ENCODE measurements around the gene ATP9B.

Gene ATP9B

DNA sequence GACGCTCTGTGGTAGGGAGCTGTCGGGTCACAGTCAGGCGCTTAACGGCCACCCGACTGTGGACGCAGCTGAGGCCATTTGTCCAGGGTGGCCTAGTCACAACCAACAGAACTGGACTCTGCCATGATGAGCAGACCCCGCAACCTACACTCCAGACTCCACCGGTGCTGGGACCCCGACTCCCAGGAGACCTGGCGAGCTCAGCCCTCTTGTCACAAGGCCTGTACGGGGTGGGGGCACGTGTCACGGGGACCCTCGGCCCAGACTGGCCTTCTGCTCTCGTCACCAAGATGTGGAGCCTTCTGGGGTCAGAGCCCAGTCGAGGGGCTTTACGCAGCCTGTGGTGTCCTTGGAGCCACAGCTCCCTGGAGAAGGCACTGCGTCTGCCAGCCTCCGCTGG lies 349.0 kb downstream of the ATP9B start:
- no peaks in the 10 kb centered on the region for H3K36me3 ChIP-seq (ENCODE audit: control insufficient read depth, insufficient read depth, low read length)
- H3K4me3 ChIP-seq (ENCODE audit: low read length), result no peak overlapping the region
- WGBS (ENCODE audit: insufficient coverage, insufficient read length), result no CpG with 5 or more reads among the region's 19 CpGs
- no peak overlapping the region for H3K27ac ChIP-seq (ENCODE audit: low read length)
- no peak for DNase-seq (ENCODE audit: low read depth, low spot score)
- no peaks in the 10 kb centered on the region for H3K9me3 ChIP-seq (ENCODE audit: control insufficient read depth, insufficient read depth, low read length)
- H3K27me3 ChIP-seq (ENCODE audit: control insufficient read depth, insufficient read depth, low read length), result no peaks in the 10 kb centered on the region
- no peaks in the 10 kb centered on the region for H3K4me1 ChIP-seq (ENCODE audit: control insufficient read depth, insufficient read depth, low read length)

DNA sequence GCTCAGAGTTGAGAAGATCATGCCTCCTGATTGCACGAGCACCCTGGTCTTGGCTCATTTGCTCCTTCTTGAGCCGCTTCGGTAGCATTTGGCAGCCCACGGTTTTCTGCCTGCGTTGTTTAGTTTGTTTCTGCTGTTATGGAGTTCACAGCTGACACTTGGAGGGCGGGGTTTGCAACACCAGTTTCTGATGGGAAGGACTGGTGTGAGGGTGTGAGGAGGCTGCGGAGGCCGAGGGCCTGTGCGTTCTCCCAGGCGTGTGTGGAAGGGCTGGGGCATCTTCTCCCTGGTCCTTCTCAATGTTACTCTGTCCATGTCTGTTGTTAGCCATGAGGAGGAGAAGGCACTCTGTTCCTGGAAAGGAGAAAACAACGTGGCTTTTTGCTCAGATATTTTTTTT lies 349.4 kb downstream of the ATP9B start:
- H3K4me1 ChIP-seq (ENCODE audit: control insufficient read depth, insufficient read depth, low read length), result no peaks in the 10 kb centered on the region
- no peaks in the 10 kb centered on the region for H3K9me3 ChIP-seq (ENCODE audit: control insufficient read depth, insufficient read depth, low read length)
- WGBS (ENCODE audit: insufficient coverage, insufficient read length), result no CpG with 5 or more reads among the region's 11 CpGs
- no peak overlapping the region for H3K4me3 ChIP-seq (ENCODE audit: low read length)
- no peaks in the 10 kb centered on the region for H3K27me3 ChIP-seq (ENCODE audit: control insufficient read depth, insufficient read depth, low read length)
- H3K36me3 ChIP-seq (ENCODE audit: control insufficient read depth, insufficient read depth, low read length), result no peaks in the 10 kb centered on the region
- DNase-seq (ENCODE audit: low read depth, low spot score), result no peak
- no peak overlapping the region for H3K27ac ChIP-seq (ENCODE audit: low read length)

DNA sequence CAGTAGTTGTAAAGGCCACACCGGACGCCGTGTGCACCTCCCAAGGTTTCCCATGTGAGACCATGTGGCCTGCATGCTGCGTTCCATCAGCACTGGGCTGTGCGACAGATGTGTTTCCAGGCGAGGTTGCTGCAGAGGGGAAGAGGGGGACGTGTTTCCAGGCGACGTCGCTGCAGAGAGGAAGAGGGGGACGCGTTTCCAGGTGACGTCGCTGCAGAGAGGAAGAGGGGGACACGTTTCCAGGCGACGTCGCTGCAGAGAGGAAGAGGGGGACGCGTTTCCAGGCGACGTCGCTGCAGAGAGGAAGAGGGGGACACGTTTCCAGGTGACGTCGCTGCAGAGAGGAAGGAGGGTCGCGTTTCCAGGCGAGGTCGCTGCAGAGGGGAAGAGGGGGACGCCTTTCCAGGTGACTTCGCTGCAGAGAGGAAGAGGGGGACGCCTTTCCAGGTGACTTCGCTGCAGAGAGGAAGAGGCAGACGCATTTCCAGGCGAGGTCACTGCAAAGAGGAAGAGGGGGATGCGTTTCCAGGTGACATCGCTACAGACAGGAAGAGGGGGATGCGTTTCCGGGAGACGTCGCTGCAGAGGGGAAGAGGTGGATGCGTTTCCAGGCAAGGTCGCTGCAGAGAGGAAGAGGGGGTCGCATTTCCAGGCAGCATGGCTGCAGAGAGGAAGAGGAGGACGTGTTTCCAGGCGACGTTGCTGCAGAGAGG lies 351.0 kb downstream of the ATP9B start:
- no peaks in the 10 kb centered on the region for H3K36me3 ChIP-seq (ENCODE audit: control insufficient read depth, insufficient read depth, low read length)
- no peak overlapping the region for H3K27ac ChIP-seq (ENCODE audit: low read length)
- no peaks in the 10 kb centered on the region for H3K27me3 ChIP-seq (ENCODE audit: control insufficient read depth, insufficient read depth, low read length)
- DNase-seq (ENCODE audit: low read depth, low spot score), result no peak
- WGBS (ENCODE audit: insufficient coverage, insufficient read length), result no CpG with 5 or more reads among the region's 48 CpGs
- H3K9me3 ChIP-seq (ENCODE audit: control insufficient read depth, insufficient read depth, low read length), result no peaks in the 10 kb centered on the region
- no peak overlapping the region for H3K4me3 ChIP-seq (ENCODE audit: low read length)
- no peaks in the 10 kb centered on the region for H3K4me1 ChIP-seq (ENCODE audit: control insufficient read depth, insufficient read depth, low read length)

DNA sequence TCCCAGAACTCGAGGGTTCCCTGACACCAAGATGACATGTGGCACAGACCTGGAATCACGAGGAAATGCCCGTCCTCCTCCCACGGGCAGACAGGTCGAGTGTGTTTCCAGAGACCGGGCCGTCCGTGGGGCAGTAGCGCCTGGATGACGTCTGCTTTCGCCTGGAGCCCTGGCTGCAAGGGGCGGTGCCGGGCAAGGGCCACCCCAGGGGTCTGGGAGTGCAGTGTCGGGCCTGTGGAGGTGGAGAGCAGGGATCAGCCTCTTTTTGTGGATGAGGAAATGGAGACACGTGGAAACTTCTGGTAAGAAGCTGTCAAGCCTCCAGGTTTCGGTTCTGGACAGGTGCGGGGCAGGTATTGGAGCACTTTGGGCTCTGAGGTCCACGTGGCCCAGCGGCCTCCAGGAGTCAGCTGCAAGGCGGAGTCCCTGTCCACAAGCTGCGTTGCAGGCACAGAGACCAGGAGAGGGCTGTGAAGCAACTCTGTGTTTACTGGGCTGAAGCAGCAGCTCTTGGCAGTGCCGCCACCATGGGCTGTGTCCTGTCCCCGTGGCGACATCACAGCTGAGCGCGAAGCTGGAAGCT lies 352.2 kb downstream of the ATP9B start:
- DNase-seq (ENCODE audit: low read depth, low spot score), result no peak
- H3K4me3 ChIP-seq (ENCODE audit: low read length), result no peak overlapping the region
- no peaks in the 10 kb centered on the region for H3K27me3 ChIP-seq (ENCODE audit: control insufficient read depth, insufficient read depth, low read length)
- H3K27ac ChIP-seq (ENCODE audit: low read length), result no peak overlapping the region
- no CpG with 5 or more reads among the region's 26 CpGs for WGBS (ENCODE audit: insufficient coverage, insufficient read length)
- H3K36me3 ChIP-seq (ENCODE audit: control insufficient read depth, insufficient read depth, low read length), result no peaks in the 10 kb centered on the region
- no peaks in the 10 kb centered on the region for H3K4me1 ChIP-seq (ENCODE audit: control insufficient read depth, insufficient read depth, low read length)
- H3K9me3 ChIP-seq (ENCODE audit: control insufficient read depth, insufficient read depth, low read length), result no peaks in the 10 kb centered on the region

DNA sequence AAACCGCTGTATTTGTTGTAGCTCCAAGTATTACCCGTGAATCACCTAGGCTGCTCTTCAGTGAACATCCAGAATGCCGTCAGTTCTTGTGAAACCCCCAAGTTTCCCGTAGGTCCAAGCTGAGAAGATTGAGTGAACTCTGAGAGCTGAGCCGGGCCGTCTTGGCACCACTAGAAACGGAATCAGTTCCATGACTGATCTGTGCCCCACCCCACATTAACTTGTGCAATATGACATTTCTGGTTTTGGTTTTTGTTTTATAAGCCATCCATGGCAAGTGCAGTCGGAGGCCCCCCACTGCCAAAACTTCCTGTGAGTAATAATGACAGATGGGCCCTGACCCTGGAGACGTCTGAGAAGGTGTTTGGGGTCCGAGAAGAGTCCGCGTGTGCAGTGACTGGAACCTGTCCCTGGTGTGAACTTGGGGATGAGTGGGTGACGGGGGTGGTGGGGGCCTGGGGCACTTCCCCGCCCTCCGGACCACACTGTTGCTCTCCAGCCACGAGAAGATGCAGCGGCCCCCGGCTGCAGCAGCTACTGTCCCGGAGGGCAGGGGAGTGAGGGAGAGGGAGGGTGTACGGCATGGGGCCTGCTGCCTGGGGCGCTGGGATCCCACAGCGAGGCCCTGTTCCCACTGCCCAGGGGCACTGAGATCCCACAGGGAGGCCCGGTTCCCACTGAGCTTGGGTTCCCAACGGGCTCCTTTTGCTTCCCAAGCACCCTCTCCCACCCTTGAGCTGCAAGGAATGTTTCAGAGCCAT lies 353.0 kb downstream of the ATP9B start:
- Histone ChIP-seq H3K4me1 (ENCODE audit: control insufficient read depth, insufficient read depth, low read length) (no peaks in the 10 kb centered on the region), H3K9me3 (ENCODE audit: control insufficient read depth, insufficient read depth, low read length) (no peaks in the 10 kb centered on the region), H3K36me3 (ENCODE audit: control insufficient read depth, insufficient read depth, low read length) (no peaks in the 10 kb centered on the region), H3K4me3 (ENCODE audit: low read length) (no peak overlapping the region), H3K27ac (ENCODE audit: low read length) (no peak overlapping the region), H3K27me3 (ENCODE audit: control insufficient read depth, insufficient read depth, low read length) (no peaks in the 10 kb centered on the region)
- no CpG with 5 or more reads among the region's 24 CpGs for WGBS (ENCODE audit: insufficient coverage, insufficient read length)
- DNase-seq (ENCODE audit: low read depth, low spot score), result no peak

DNA sequence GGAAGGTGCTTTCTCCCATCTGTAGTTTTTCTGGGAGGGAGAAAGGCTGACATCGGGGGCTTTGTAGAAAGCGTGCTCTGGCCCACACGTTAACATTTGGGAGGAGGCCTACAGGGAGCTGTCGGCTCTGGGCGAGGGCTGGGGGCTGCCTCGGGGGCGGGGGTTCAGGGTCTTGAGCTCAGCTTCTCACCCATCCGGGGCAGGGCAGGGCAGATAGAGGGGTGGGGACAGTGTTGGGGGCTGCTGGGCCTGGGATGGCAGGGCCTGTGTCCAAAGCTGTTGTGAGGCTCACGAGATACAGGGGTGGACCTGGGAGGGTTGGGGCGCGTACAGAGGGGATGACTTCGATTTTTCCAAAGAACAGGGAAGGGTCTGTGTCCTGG lies 353.6 kb downstream of the ATP9B start:
- Histone ChIP-seq H3K4me1 (ENCODE audit: control insufficient read depth, insufficient read depth, low read length) (no peaks in the 10 kb centered on the region), H3K36me3 (ENCODE audit: control insufficient read depth, insufficient read depth, low read length) (no peaks in the 10 kb centered on the region), H3K4me3 (ENCODE audit: low read length) (no peak overlapping the region), H3K27me3 (ENCODE audit: control insufficient read depth, insufficient read depth, low read length) (no peaks in the 10 kb centered on the region), H3K9me3 (ENCODE audit: control insufficient read depth, insufficient read depth, low read length) (no peaks in the 10 kb centered on the region), H3K27ac (ENCODE audit: low read length) (no peak overlapping the region)
- no peak for DNase-seq (ENCODE audit: low read depth, low spot score)
- WGBS (ENCODE audit: insufficient coverage, insufficient read length), result no CpG with 5 or more reads among the region's 12 CpGs

DNA sequence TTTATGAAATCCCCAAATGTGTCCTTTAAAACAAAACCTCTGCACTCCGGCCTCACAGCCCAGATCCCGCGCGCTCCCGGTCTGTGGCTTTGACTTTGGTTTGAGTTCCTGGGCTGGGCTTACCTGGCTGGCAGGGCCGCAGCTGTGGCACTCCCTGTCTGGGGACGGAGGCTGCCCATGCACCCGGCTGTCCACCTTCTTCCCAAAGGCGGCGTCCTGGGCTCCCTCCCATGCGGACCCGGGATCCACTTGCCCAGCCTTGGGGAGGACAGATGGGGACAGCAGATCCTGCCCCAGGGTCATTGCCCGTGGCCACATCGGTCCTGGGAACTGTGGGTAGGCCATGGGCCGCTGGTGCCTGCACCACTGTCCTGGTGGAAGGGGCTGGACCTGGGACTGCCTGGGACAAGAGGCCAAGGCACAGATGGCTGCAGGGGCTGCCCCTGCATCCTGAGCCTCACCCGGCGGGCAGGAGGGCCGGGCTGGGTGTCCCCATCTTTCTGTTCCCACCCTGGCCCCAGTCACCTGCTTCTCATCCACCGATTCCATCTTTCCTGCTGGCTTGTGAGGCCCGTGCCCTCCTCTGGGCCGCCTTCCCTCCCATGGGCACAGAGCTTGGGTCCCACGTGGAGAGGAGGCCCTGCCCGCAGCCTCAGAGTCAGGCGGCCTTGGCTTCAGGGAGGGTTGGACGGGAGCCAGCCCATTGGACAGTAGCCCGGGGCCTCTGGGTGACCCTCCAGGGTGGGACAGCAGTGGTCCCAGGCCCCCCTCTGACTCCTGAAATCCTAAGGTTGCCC lies 354.2 kb downstream of the ATP9B start:
- Histone ChIP-seq H3K27ac (ENCODE audit: low read length) (no peak overlapping the region), H3K9me3 (ENCODE audit: control insufficient read depth, insufficient read depth, low read length) (no peaks in the 10 kb centered on the region), H3K4me1 (ENCODE audit: control insufficient read depth, insufficient read depth, low read length) (no peaks in the 10 kb centered on the region), H3K36me3 (ENCODE audit: control insufficient read depth, insufficient read depth, low read length) (no peaks in the 10 kb centered on the region), H3K27me3 (ENCODE audit: control insufficient read depth, insufficient read depth, low read length) (no peaks in the 10 kb centered on the region), H3K4me3 (ENCODE audit: low read length) (no peak overlapping the region)
- no peak for DNase-seq (ENCODE audit: low read depth, low spot score)
- WGBS (ENCODE audit: insufficient coverage, insufficient read length), result no CpG with 5 or more reads among the region's 26 CpGs

DNA sequence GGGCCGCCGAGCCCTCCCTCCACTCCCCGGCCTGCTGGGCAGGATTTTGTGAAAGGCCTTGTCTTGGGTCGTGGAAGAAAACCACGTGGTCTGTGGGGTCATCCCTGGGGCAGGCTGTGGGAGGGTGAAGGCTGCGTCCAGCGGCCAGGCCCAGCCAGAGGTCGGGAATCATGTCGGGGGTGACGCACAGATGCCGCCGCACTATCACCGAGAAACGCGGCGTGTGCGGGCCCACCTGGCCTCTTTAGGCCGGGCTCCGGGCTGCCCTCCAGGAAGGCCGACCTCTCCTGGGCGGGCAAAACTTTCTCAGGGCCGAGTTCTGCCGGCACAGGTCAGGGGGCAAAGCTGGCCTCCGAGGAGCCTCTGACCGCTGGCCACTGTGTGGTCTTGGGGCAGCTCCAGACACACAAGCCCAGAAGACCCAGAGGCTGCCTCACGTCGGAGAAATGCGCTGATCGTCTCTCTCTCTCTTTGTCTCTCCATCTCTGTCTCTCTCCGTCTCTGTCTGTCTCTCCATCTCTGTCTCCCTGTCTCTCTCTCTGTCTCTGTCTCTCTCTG lies 354.9 kb downstream of the ATP9B start:
- Histone ChIP-seq H3K27me3 (ENCODE audit: control insufficient read depth, insufficient read depth, low read length) (no peaks in the 10 kb centered on the region), H3K4me1 (ENCODE audit: control insufficient read depth, insufficient read depth, low read length) (no peaks in the 10 kb centered on the region), H3K9me3 (ENCODE audit: control insufficient read depth, insufficient read depth, low read length) (no peaks in the 10 kb centered on the region), H3K4me3 (ENCODE audit: low read length) (no peak overlapping the region), H3K27ac (ENCODE audit: low read length) (no peak overlapping the region), H3K36me3 (ENCODE audit: control insufficient read depth, insufficient read depth, low read length) (no peaks in the 10 kb centered on the region)
- DNase-seq (ENCODE audit: low read depth, low spot score), result no peak
- no CpG with 5 or more reads among the region's 30 CpGs for WGBS (ENCODE audit: insufficient coverage, insufficient read length)

DNA sequence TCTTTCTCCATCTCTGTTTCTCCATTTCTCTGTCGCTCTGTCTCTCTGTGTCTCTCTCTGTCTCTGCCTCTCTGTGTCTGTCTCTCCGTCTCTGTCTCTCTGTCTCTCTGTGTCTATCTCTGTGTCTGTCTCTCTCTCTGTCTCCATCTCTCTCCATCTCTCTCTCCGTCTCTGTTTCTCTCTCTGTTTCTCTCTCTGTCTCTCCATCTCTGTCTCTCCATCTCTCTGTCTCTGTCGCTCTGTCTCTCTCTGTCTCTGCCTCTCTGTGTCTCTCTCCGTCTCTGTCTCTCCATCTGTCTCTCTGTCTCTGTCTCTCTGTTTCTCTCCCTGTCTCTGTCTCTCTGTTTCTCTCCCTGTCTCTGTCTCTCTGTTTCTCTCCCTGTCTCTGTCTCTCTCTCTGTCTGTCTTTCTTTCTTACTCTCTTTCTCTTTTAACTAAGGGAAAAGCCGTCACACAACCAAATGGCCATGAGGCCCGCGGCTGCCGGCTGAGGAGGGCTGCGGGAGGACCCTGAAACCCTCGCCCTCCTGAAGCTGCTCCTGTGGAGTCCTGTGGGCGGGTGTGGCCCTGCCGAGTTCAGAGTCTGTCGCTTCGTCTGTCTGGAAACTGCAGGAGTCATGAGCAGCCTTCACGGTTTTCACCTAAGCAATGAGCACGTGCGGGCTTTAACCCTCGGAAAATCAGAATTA lies 355.8 kb downstream of the ATP9B start:
- no peak for DNase-seq (ENCODE audit: low read depth, low spot score)
- Histone ChIP-seq H3K4me1 (ENCODE audit: control insufficient read depth, insufficient read depth, low read length) (no peaks in the 10 kb centered on the region), H3K36me3 (ENCODE audit: control insufficient read depth, insufficient read depth, low read length) (no peaks in the 10 kb centered on the region), H3K27me3 (ENCODE audit: control insufficient read depth, insufficient read depth, low read length) (no peaks in the 10 kb centered on the region), H3K4me3 (ENCODE audit: low read length) (no peak overlapping the region), H3K27ac (ENCODE audit: low read length) (no peak overlapping the region), H3K9me3 (ENCODE audit: control insufficient read depth, insufficient read depth, low read length) (no peaks in the 10 kb centered on the region)
- WGBS (ENCODE audit: insufficient coverage, insufficient read length), result no CpG with 5 or more reads among the region's 19 CpGs

DNA sequence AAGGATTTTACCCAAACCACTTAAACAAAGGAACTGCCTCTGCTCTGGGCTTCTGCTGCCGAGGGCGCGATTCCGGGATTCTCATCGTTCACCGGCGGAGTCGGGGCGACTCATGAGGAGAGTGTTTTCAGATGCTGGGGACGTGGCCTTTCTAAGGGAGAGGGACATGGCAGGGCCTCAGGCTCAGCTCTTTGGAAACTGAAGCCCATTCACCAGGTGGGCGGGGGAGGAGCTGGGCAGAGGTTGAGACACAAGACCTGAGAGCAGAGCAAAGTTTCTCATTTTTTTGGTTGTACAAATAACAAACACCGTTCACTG lies 356.3 kb downstream of the ATP9B start:
- H3K36me3 ChIP-seq (ENCODE audit: control insufficient read depth, insufficient read depth, low read length), result no peaks in the 10 kb centered on the region
- H3K27me3 ChIP-seq (ENCODE audit: control insufficient read depth, insufficient read depth, low read length), result no peaks in the 10 kb centered on the region
- no peak for DNase-seq (ENCODE audit: low read depth, low spot score)
- no CpG with 5 or more reads among the region's 12 CpGs for WGBS (ENCODE audit: insufficient coverage, insufficient read length)
- no peaks in the 10 kb centered on the region for H3K9me3 ChIP-seq (ENCODE audit: control insufficient read depth, insufficient read depth, low read length)
- H3K4me3 ChIP-seq (ENCODE audit: low read length), result no peak overlapping the region
- H3K4me1 ChIP-seq (ENCODE audit: control insufficient read depth, insufficient read depth, low read length), result no peaks in the 10 kb centered on the region
- H3K27ac ChIP-seq (ENCODE audit: low read length), result no peak overlapping the region

Measured in iPS DF 6.9 (cell line).